HUDEP-2 (cell line): ENCODE data around the gene TIMP2.
A peak's percentile ranks its signal among the peaks of the same experiment; 100 is the strongest.
"Not testable (repeated sequence)": the region's sequence is repeated elsewhere in the genome, so short reads cannot be mapped to it uniquely, and the experiment has no call there.

ENCODE experiments used
- DNase-seq, 76 experiments: peaks; one replicate each; lab custom pipeline; 2025; ENCODE audit not compliant: unreplicated experiment in 76 of 76; lab: John Stamatoyannopoulos, UW

The TIMP2 gene, protein sequence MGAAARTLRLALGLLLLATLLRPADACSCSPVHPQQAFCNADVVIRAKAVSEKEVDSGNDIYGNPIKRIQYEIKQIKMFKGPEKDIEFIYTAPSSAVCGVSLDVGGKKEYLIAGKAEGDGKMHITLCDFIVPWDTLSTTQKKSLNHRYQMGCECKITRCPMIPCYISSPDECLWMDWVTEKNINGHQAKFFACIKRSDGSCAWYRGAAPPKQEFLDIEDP

DNA sequence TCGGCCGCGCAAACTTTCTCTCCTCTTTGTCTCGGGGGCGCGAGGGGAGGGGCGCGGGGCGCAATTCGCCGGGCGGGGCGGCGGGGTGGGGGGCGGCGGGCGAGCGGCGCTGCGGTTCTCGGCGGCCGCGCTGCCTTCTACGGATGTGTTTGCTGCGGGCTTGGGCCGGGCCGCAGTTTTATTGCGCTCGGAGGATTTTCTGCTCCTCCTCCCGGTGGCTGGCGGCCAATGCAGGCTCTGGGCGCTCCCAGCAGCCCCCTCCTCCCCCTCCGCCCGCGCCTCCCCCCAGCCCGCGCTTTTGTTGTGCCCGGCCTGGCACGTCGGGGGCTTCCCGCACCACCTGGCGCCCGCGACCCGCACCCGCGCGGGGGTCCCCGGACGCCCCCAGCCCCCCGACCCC, at the start of gene TIMP2:
Gene TIMP2, minus strand, starts transcription at position 154 of the 400 bp plus-strand sequence. CDS start 299 bp downstream, outside the sequence.
- peak in 3 of 76 experiments; percentile 4 to 12 (median 7) for DNase-seq

DNA sequence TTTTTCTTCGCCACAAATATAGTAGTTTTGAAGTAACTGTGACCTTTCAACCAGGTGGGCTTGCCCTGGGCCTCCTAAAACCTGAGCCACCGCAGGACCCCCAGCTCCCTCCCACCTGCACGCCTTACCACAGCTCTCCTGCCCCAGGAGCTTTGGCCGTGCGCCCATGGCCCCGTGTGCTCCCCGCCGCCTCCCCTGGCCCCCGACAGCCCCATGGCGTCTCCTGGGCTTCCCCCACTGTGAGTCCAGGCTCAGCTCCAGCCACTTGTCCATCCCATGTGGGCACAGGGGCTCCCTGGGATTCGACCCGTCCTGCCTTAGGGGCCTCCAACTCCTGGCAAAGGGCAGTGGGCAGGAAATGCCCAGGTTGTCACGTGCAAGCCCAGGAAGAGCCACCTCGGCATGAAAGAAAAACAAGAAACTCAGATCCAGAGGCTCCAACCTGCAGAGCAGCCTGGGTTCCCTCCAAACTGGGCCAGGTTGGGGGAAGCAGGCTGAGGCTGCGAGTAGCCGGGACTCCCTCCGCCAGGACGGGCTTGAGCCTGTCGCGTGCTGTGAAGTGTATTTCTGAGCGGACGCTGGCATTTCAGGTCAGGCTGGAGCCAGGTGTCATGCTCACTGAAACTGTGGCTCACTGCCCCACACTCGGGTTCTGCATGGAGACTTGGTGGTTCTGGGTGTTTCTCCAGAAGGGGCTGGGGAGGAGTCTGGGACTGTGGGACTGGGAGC, 48.8 kb upstream of the TIMP2 start:
- no peak for DNase-seq

DNA sequence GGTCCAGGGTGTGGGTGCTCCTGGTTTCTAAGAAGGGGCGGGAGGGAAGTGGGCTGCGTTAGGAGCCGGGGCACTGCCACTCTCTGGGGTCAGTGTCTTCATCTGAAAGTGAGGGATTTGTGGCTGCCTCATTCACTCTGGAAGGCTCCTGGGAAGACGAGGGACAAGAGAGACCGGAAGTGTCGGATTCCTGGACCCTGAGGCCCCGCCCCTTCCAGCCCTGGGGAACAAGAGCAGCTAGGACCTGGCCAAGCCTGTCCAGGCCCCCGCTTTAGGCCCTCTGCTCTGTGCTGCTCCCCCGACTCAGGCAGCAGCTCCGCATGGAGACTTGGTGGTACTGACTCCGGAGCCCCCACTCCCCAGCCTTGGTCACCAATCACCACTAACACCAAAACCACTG, 48.0 kb upstream of the TIMP2 start:
- no peak for DNase-seq

DNA sequence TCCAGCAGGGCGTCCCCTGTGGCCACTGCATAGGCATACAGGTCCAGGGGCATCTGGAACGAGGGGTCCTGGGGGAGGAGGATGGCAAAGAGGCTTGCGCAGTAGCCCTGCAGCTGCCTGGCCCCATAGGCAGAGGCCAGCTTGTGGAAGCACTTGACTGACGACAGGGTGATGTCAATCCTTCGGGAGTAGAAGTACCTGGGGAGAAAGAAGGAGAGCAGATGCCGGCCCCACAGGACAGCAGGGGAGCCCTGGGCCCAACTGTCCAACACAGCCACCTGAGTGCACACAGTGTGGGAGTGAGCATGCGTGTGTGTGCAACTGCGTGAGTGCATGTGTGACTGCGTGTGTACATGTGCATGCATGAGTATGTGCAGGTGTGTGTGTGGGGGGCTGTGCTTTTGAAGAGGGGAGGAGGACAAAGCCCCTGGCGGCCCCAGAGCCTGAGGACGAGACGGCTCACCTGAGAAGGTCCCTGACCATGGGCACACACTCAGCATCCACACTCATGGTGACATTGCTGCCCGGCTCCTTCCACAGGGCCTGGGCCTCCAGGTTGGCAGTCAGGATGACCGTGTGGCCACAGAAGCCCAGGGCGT, 47.4 kb upstream of the TIMP2 start:
- DNase-seq = no peak

DNA sequence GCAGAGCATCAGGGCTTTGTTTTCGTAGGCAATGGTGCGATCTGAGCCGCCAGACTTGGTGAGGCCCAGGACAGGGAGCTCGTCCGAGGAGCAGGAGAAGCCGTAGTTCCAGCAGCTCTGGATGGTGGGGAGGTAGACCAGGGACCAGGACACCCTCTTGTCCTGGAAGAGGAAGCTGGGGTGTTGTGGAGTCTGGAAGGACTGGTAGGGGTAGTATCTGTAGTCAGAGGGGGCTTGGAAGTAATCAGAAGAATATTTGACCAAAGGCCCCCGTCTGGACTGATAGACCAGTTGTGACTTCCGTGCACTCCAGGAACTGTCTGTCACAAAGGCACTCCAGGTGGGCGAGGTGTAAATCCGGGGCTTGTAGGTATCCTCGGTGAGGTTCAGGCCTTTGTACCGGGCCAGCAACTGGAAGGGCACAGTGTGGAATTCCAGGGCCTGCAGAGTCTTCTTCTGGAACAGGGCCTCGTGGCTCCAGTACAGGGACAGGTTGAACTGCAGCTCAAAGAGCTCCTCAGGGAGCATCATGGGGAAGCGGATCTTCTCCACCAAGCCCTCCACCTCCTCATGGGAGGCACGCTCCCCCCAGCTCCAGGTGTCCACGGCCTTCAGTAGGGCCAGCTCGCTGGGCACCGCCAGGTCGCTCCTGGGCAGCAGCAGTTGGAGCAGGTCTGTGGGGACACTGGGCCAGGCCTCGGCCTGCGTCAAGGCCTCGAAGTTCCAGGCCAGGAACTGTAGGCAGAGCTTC, 46.7 kb upstream of the TIMP2 start:
- DNase-seq = no peak

GRCh38 chr17:78970834-78971755, 45.9 kb upstream of the TIMP2 start:
- peak in 50 of 76 experiments; percentile 10 to 70 (median 40) for DNase-seq

GRCh38 chr17:78969865-78970264, 44.7 kb upstream of the TIMP2 start:
- DNase-seq = no peak

DNA sequence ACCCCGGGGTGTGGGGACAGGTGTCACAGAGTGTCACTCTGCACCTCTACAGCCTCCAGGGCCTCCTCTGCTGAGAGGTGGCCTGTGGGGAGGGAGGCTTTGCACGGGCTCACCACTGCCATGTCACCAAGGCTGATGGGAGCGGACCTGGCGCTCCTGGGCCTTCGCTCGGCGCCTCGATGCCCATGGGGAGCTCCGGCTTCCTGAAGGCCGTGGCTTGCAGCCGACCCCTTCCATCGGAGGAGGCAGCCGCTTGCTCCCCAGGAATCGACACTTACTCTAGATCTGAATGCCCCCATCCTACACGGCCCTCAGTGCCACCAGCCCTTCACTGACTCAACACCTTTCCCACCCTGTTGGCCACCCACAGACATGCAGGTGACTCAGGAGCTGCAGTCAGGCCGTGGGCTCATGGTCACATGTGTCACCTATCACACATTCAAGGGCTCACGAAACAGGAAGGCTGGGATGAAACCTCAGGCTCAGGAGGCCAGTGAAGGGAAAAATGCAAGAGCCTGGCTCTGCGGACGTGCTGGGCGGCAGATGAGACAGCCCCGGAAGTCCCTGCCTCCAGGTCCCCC, 42.7 kb upstream of the TIMP2 start:
- DNase-seq = no peak

DNA sequence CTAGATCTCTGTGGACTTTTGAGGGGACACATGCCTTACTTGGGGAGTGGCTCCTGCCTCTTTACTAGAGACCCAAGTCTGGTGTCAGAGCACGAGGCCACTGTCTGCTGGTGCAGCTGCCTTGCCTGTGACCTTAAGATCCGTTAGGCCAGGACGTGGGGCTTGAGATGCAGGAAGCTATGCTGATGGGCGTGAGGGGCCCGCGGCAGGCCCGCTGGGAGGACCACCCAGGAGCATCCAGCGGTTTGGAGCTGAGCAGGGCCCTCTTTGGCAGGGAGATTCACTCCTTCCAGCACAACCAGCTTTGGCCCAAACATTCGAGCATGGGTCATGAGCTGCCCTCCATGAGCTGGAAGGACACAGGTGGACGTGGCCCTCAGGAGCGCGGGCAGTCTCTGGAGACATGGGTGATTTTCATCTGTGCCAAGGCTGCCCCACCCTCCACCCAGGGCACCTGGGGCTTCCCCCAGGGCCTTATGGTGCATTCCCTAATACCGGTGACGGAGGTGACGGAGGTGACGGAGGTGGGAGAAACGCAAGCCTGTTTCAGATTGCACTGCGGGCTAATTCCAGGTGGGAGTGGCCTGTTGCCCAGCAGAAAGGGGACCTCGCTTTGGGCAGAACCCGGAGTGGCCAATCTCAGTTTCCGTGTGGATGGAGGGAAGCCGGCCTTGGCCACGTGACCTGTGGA, 41.9 kb upstream of the TIMP2 start:
- DNase-seq = no peak

- no peak for DNase-seq
These were observed 41.1 kb upstream of the TIMP2 start for GRCh38 chr17:78966123-78966813.

DNA sequence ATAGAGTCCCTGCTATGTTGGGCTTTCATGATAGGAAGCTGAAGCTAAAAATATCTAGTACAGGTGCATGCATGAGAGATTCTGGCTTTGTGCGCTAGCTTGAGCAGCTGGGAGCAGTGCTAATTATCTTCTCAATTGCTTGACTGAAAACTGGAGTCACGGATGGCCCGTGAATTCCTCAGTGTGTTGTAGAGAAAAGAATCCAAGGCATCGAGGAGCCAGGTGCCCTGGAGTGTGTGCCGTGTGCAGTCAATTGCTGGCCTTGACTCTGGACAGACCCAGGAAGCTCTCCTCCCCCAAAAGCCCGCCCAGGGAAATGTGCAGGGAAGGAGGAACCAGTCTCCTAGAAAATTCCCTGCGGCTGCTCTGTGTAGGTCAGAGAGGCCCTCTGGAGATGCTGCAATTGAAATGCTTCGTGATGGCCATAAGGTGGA, 40.3 kb upstream of the TIMP2 start:
- no peak for DNase-seq

- no peak for DNase-seq
These were observed 38.2 kb upstream of the TIMP2 start for GRCh38 chr17:78963378-78963777.

DNA sequence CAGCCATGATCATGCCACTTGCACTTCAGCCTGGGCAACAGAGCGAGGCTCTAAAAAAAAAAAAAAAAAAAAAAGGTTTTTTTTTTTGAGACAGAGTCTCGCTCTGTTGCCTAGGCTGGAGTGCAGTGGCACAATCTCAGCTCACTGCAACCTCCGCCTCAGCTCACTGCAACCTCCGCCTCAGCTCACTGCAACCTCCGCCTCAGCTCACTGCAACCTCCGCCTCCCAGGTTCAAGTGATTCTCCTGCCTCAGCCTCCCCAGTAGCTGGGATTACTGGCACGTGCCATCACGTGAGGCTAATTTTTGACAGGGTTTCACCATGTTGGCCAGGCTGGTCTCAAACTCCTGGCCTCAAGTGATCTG, 37.8 kb upstream of the TIMP2 start:
- DNase-seq = not testable (repeated sequence)

GRCh38 chr17:78962345-78962983, 37.3 kb upstream of the TIMP2 start:
- no peak for DNase-seq

- DNase-seq = no peak
These were observed 36.4 kb upstream of the TIMP2 start for GRCh38 chr17:78961571-78961970.

GRCh38 chr17:78960928-78961327, 35.7 kb upstream of the TIMP2 start:
- DNase-seq = no peak

DNA sequence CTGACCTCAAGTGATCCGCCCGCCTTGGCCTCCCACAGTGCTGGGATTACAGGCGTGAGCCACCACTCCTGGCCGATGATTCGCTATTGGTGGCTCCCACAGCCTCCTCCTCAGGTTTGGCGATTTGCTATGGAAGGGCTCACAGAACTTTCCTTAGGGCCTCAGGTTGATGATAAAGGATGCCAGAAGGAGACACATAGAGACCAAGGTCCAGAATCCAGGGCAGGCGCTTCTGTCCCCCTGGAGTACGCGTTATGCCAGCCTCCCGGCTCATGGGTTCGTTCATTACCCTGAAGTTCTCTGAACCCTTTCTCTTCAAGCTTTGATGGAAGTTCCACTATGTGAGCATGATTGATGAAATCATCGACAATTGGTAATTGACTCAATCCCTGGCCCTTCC, 34.6 kb upstream of the TIMP2 start:
- no peak for DNase-seq

- peak in 4 of 76 experiments; percentile 9 to 40 (median 17) for DNase-seq
These were observed 33.5 kb upstream of the TIMP2 start for GRCh38 chr17:78958641-78959127.
